ENCODE results near the gene CAPS2.

DNA sequence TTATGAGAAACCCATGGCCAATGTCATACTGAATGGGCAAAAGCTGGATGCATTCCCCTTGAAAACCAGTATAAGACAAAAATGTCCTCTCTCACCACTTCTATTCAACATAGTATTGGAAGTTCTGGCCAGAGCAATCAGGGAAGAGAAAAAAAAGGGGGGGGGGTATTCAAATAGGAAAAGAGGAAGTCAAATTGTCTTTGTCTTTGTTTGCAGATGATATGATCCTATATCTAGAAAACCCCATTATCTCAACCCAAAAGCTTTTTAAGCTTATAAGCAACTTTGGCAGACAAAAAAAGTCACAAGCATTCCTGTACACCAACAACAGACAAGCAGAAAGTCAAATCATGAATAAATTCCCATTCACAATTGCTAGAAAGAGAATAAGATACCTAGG is 23.9 kb upstream of the CAPS2 start:
- no peak for TF ChIP-seq CTCF (IDR thresholded peaks at IDR 0.05; ENCODE audit: insufficient read depth, low read length, poor library complexity, severe bottlenecking)
- TF ChIP-seq EZH2phosphoT487 (conservative IDR thresholded peaks at IDR 0.05; ENCODE audit: low read length) = no peak
